Lung (tissue), 12 donors: Measurements from ENCODE around the gene TRAPPC3L. TPM values are rescaled to one million over a fixed set of nuclear protein-coding genes. Genes with fewer than 3 reads are reported as not detected.

Source experiments
- ATAC-seq: fragments of 200-7000 bp; cut with Tn5 transposase; one replicate; pipeline ENCODE4 v1.9.1; 2020; ENCODE audit warnings: moderate number of reproducible peaks; ENCODE audit not compliant: insufficient read depth, low FRiP score
- DNase-seq, 3 donors: peaks; one replicate each; pipeline ENCODE4 v3.0.0-alpha.2; 2013 to 2017
- H3K27ac ChIP-seq, 2 donors: one replicate each; pipeline ENCODE4 v1.5.1; 2013; ENCODE audit warnings: mild to moderate bottlenecking in 2 of 2, moderate library complexity in 2 of 2, control low read depth in 1 of 2, inconsistent platforms in 1 of 2, low read depth in 1 of 2, low read length in 1 of 2
- H3K27me3 ChIP-seq, 3 donors: one replicate each; pipeline ENCODE4 v1.5.1; 2013; ENCODE audit warnings: low read length in 2 of 3; ENCODE audit not compliant: control insufficient read depth in 3 of 3, insufficient read depth in 3 of 3
- H3K36me3 ChIP-seq, 4 donors: one replicate each; pipeline ENCODE4 v1.5.1; 2013; ENCODE audit warnings: low read length in 4 of 4, mild to moderate bottlenecking in 1 of 4, moderate library complexity in 1 of 4; ENCODE audit not compliant: control insufficient read depth in 4 of 4, insufficient read depth in 4 of 4
- H3K4me1 ChIP-seq, 5 donors: one replicate each; pipeline ENCODE4 v1.5.1; 2013; ENCODE audit warnings: low read length in 5 of 5, mild to moderate bottlenecking in 2 of 5, moderate library complexity in 1 of 5; ENCODE audit not compliant: control insufficient read depth in 5 of 5, insufficient read depth in 5 of 5
- H3K4me3 ChIP-seq: one replicate; pipeline ENCODE4 v1.5.1; 2013; ENCODE audit warnings: mild to moderate bottlenecking, control low read depth, moderate library complexity
- H3K9ac ChIP-seq, 2 donors: one replicate each; pipeline ENCODE4 v1.5.1; 2013; ENCODE audit warnings: low read length in 2 of 2, control low read depth in 1 of 2; ENCODE audit not compliant: insufficient read depth in 1 of 2
- H3K9me3 ChIP-seq, 4 donors: one replicate each; pipeline ENCODE4 v1.5.1; 2013; ENCODE audit warnings: low read length in 3 of 4, mild to moderate bottlenecking in 1 of 4, moderate library complexity in 1 of 4; ENCODE audit not compliant: control insufficient read depth in 4 of 4, insufficient read depth in 3 of 4
- WGBS, 2 donors: extraction: QIAGEN DNeasy Blood & Tissue Kit; methylation state at CpG; one replicate each; pipeline ENCODE4 v1.1.7; 2013; 5-methylcytosine and 5-hydroxymethylcytosine counted together
- polyA plus RNA-seq, 2 donors: library from polyadenylated mRNA; stranded (reverse); fragments of 200-250 nt; gene quantifications; one replicate each; pipeline ENCODE4 v1.2.1, GENCODE V29; 2013
- total RNA-seq, 2 donors: library from RNA; depleted of rRNA in 1 of 2; stranded (reverse); fragments of >200 nt in 1 of 2; gene quantifications; one replicate each; pipeline ENCODE4 v1.2.1, GENCODE V29; 2014 to 2021
- TF ChIP-seq, protein P1 (sequence below): IDR thresholded peaks from 2 replicates; pipeline ENCODE4 v1.5.1; 2012; ENCODE audit warnings: mild to moderate bottlenecking; ENCODE audit errors: control extremely low read depth, extremely low read depth
- donor health status: control.
- donor health status: control.
- donor health status: Bipolar disorder and iron deficiency.
- donor health status: healthy.
- donor health status: DM: yes; HTN: yes; CAD: no.

Gene TRAPPC3L
- total and polyA plus RNA-seq, 4 donors, result 0.07 to 0.28 (median 0.25) TPM; not detected in 1

DNA sequence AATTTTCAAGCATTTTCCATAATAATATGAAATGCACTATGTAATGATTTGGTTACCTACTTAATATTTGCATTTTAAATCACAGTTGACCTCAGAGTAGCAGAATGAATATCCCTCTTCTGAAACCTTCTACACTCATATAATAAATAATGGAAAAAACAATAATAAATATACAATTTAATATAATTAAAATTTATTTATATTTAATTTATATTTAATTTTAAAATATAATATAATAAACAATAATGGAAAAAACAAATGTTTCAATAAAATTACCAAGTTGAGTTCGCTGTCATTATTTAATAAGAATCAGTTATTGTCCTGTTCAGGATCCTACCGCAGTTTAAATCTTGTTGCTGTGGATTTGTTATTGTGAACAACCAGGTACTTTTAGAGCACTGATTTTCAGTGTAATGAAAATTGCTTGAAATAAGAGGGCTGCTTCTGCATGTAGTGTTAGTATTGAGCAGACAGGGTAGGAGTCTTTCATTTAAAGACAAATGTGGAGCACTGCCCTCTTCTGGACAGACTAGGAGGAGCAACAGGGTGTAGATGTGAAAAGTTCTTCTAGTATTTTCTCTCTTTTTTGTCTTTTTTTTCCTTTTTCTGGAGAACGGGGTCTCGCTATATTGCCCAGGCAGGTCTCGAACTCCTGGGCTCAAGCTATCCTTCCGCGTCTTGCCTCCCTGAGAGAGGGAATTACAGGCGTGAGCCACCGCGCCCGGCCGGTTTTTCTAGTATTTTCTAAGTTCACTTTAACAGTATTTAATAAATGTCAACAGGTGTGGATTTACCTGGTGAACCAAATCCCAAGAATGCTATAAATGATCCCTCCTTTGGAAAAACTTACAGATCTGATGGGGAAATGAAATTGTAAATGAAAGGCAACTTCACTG is 13.6 kb downstream of the TRAPPC3L start:
- TF ChIP-seq, protein P1, sequence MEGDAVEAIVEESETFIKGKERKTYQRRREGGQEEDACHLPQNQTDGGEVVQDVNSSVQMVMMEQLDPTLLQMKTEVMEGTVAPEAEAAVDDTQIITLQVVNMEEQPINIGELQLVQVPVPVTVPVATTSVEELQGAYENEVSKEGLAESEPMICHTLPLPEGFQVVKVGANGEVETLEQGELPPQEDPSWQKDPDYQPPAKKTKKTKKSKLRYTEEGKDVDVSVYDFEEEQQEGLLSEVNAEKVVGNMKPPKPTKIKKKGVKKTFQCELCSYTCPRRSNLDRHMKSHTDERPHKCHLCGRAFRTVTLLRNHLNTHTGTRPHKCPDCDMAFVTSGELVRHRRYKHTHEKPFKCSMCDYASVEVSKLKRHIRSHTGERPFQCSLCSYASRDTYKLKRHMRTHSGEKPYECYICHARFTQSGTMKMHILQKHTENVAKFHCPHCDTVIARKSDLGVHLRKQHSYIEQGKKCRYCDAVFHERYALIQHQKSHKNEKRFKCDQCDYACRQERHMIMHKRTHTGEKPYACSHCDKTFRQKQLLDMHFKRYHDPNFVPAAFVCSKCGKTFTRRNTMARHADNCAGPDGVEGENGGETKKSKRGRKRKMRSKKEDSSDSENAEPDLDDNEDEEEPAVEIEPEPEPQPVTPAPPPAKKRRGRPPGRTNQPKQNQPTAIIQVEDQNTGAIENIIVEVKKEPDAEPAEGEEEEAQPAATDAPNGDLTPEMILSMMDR, result peak; percentile 54
- H3K9me3 ChIP-seq, result no peaks in the 10 kb centered on the region
- peaks cover 0 to 19% (median 7%) of the 10 kb centered on the region in 5 donors for H3K4me1 ChIP-seq
- H3K9ac ChIP-seq, result no peak overlapping the region
- no peaks in the 10 kb centered on the region for H3K36me3 ChIP-seq
- ATAC-seq (no peak), DNase-seq (peak; percentile 60 to 82 (median 76))
- H3K4me3 ChIP-seq, result no peak overlapping the region
- H3K27me3 ChIP-seq, result no peaks in the 10 kb centered on the region
- 81 to 88% methylated on average over 12 of the region's 12 CpGs for WGBS, 2 donors
- H3K27ac ChIP-seq, result no peak overlapping the region

DNA sequence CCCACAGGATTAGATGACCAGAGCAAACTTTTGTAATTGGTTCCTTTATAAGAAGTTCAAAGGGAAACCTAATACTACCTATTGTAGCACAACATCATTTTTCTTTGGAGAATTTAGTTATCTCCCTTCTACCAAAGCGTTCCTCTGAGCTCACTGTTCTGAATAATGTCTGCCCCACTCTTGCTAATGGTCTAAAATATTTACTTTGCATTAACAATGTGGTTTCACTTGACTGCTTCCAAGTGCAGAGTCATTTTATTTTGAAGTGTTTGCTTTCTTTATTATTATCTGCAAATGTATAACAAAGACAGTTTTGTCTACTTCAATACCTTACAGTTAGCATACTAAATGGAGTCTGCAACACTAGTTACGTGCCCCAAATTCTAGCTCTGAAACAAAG is 15.0 kb downstream of the TRAPPC3L start:
- H3K27ac ChIP-seq, result no peak overlapping the region
- ATAC-seq (no peak), DNase-seq (peak in 2 of 3 donors; percentile 57 to 62)
- H3K27me3 ChIP-seq, result no peaks in the 10 kb centered on the region
- peaks cover 0 to 19% (median 7%) of the 10 kb centered on the region in 5 donors for H3K4me1 ChIP-seq
- TF ChIP-seq, protein P1, result no peak
- no peaks in the 10 kb centered on the region for H3K9me3 ChIP-seq
- WGBS, 2 donors, result 59 to 84% methylated on average over 2 of the region's 2 CpGs
- H3K36me3 ChIP-seq, result no peaks in the 10 kb centered on the region
- no peak overlapping the region for H3K9ac ChIP-seq
- H3K4me3 ChIP-seq, result no peak overlapping the region

DNA sequence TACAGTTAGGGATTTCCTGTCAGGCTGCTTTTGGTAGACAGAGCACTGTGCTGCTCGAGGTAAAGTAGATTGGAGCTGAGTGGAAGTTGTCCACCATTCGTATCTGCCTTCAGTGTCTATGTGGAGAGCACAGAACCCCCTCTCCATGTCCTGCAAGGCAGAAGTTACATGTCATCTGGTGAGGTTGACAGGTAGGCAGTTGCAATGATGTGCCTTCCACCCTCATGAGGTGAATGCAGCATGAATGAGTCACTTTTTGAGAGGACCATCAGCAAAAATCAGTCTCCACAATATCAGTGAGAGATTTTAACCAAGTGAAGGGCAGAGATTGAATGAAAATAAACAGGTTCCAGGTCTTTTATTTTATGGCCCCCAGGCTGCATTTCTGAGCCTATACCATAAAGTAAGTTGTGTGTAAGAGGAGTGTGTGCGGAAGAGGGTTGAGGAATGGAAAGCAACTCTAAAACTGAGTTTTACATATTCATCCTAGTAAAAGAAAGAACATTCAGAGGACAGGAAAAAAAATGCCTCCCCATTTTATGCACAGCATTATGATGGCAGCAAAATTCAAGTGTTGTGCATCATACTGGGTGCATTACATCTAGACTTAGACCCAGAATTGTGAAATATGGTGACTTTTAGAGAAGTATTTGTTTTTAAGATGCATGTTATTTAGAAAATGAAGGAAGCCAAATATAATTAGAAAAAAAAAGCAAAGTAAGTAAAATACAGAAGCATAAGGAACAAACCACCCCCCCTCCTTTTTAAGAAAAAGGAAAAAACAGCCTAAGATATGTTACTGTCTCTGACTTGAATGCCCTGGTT is 15.8 kb downstream of the TRAPPC3L start:
- 63 to 75% methylated on average over 3 of the region's 3 CpGs for WGBS, 2 donors
- peak overlapping the region in 1 of 2 donors; percentile 6 for H3K27ac ChIP-seq
- no peaks in the 10 kb centered on the region for H3K9me3 ChIP-seq
- no peaks in the 10 kb centered on the region for H3K27me3 ChIP-seq
- TF ChIP-seq, protein P1, result no peak
- peaks cover 0 to 19% (median 7%) of the 10 kb centered on the region in 5 donors for H3K4me1 ChIP-seq
- H3K4me3 ChIP-seq, result no peak overlapping the region
- peak in 1 of 3 donors; percentile 31 for DNase-seq
- ATAC-seq, result peak; percentile 34
- H3K36me3 ChIP-seq, result no peaks in the 10 kb centered on the region
- no peak overlapping the region for H3K9ac ChIP-seq
